Brain microvascular endothelial cell (primary cell): ENCODE results near the gene TMEM143.

ENCODE experiments used
- DNase-seq: peaks from one replicate; pipeline ENCODE4 v3.0.0-alpha.2; 2020
- H3K27ac ChIP-seq: fragments of 250-450 bp; sonication (Bioruptor Pico); 2 replicates; pipeline ENCODE4 v1.5.1; 2020; ENCODE audit warnings: mild to moderate bottlenecking, moderate library complexity
- H3K27me3 ChIP-seq: fragments of 250-450 bp; sonication (Bioruptor Pico); replicated peaks from 2 replicates; pipeline ENCODE4 v1.5.1; 2020; ENCODE audit warnings: mild to moderate bottlenecking
- H3K36me3 ChIP-seq: fragments of 250-450 bp; sonication (Bioruptor Pico); replicated peaks from 2 replicates; pipeline ENCODE4 v1.5.1; 2020; ENCODE audit warnings: mild to moderate bottlenecking
- H3K4me3 ChIP-seq: 2 replicates; pipeline ENCODE4 v1.5.1; 2011; ENCODE audit warnings: low read depth, mild to moderate bottlenecking, control low read depth, low read length, moderate library complexity
- CTCF ChIP-seq: IDR thresholded peaks from 2 replicates; pipeline ENCODE4 v1.5.1; 2011; ENCODE audit warnings: low read depth, mild to moderate bottlenecking, moderate library complexity, low read length, control low read depth, inconsistent platforms; ENCODE audit errors: missing control alignments
- in situ Hi-C: cut with HindIII; loops from 2 replicates; pipeline ENCODE4 v1.10.0; 2017; ENCODE audit warnings: low sequenced_read_pairs, low pct_ligation_motif_present

The TMEM143 gene

GRCh38 chr19:48351341-48351752 lies 12.4 kb downstream of the TMEM143 start:
- Histone ChIP-seq H3K4me3 (no peak overlapping the region), H3K36me3 (no peaks in the 10 kb centered on the region), H3K27ac (no peak overlapping the region), H3K27me3 (no peaks in the 10 kb centered on the region)
- DNase-seq = peak; percentile 55
- in situ Hi-C loops = no loop called here
- TF ChIP-seq CTCF = peak; percentile 91

- Histone ChIP-seq H3K4me3 (no peak overlapping the region), H3K27ac (no peak overlapping the region), H3K27me3 (no peaks in the 10 kb centered on the region), H3K36me3 (no peaks in the 10 kb centered on the region)
- in situ Hi-C loops = no loop called here
- no peak for TF ChIP-seq CTCF
- DNase-seq = no peak
These were observed 12.9 kb downstream of the TMEM143 start for GRCh38 chr19:48350856-48351255.

GRCh38 chr19:48348737-48349136 lies 15.0 kb downstream of the TMEM143 start:
- H3K4me3 ChIP-seq = no peak overlapping the region
- no peak for TF ChIP-seq CTCF
- no peaks in the 10 kb centered on the region for H3K36me3 ChIP-seq
- H3K27me3 ChIP-seq = no peaks in the 10 kb centered on the region
- no peak for DNase-seq
- H3K27ac ChIP-seq = no peak overlapping the region
- in situ Hi-C loops = no loop called here

GRCh38 chr19:48348045-48348444 lies 15.7 kb downstream of the TMEM143 start:
- no peak overlapping the region for H3K27ac ChIP-seq
- no peaks in the 10 kb centered on the region for H3K36me3 ChIP-seq
- in situ Hi-C loops = no loop called here
- no peak for TF ChIP-seq CTCF
- no peak overlapping the region for H3K4me3 ChIP-seq
- no peaks in the 10 kb centered on the region for H3K27me3 ChIP-seq
- no peak for DNase-seq

- H3K27me3 ChIP-seq = no peaks in the 10 kb centered on the region
- H3K4me3 ChIP-seq = no peak overlapping the region
- in situ Hi-C loops = no loop called here
- no peak for DNase-seq
- no peak for TF ChIP-seq CTCF
- no peak overlapping the region for H3K27ac ChIP-seq
- no peaks in the 10 kb centered on the region for H3K36me3 ChIP-seq
These were observed 17.5 kb downstream of the TMEM143 start for GRCh38 chr19:48346191-48346590.

- Histone ChIP-seq H3K36me3 (no peaks in the 10 kb centered on the region), H3K27me3 (no peaks in the 10 kb centered on the region), H3K4me3 (no peak overlapping the region), H3K27ac (no peak overlapping the region)
- no peak for DNase-seq
- in situ Hi-C loops = no loop called here
- TF ChIP-seq CTCF = no peak
These were observed 18.8 kb downstream of the TMEM143 start for GRCh38 chr19:48344892-48345291.
